GM21390 (cell line): ENCODE data around the gene MARK3.
"Not testable (repeated sequence)": the region's sequence is repeated elsewhere in the genome, so short reads cannot be mapped to it uniquely, and the experiment has no call there.

Source experiments
- ATAC-seq: cut with Tn5 transposase; IDR thresholded peaks from one replicate; pipeline ENCODE4 v1.9.1; 2021; ENCODE audit not compliant: unreplicated experiment

The MARK3 gene

GRCh38 chr14:103510724-103511693 lies 125.8 kb downstream of the MARK3 start:
- no peak for ATAC-seq

DNA sequence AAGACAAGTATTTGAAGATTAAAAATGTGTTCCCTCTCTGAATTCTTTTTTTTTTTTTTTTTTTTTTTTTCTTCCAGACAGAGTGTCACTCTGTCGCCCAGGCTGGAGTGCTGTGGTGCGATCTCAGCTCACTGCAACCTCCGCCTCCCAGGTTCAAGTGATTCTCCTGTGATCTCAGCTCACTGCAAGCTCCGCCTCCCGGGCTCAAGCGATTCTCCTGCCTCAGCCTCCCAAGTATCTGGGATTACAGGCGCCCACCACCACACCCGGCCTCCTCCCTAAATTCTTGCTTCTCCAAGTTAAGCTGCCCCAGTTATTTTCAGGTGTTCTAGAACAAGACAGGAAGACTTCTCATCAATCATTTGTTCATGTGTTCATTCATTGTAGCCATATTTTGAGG lies 127.0 kb downstream of the MARK3 start:
- ATAC-seq = not testable (repeated sequence)

GRCh38 chr14:103512701-103513611 lies 127.7 kb downstream of the MARK3 start:
- ATAC-seq = no peak

GRCh38 chr14:103514596-103515421 lies 129.6 kb downstream of the MARK3 start:
- ATAC-seq = no peak

DNA sequence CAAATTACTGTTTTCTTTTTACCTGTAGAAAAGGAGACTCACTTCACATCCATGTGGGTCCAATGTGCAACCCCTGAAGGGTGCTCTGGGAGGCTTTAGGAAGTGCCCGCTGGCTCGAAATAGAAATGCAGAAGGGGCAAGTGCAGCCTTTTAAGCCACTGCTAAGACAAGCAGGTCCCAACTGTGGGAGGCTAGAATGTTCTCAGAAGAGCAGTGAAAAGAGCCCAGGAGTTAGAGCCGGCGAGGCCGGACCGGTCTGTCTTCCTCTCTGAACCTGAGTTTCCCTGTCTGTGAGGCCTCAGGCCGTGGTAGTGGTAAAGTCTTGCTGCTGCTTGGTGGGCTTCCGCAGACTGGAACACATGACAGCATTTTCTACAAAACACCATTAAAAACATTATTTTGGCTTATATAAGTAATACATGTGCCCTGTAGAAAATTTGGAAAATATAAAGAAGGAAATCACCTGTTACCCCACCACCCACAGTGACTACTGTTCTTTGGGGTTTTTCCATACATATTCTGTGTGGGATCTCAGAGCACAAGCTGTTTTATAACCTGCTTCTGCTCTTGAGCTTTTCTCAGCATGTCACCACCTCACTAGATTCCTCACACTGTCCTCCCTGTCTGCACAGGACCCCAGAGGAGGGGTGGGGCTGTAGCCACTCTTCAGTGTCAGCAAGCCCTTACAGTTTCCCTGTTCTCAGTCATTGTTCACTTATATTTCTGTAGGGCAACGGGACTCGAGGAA lies 131.4 kb downstream of the MARK3 start:
- ATAC-seq = no peak

DNA sequence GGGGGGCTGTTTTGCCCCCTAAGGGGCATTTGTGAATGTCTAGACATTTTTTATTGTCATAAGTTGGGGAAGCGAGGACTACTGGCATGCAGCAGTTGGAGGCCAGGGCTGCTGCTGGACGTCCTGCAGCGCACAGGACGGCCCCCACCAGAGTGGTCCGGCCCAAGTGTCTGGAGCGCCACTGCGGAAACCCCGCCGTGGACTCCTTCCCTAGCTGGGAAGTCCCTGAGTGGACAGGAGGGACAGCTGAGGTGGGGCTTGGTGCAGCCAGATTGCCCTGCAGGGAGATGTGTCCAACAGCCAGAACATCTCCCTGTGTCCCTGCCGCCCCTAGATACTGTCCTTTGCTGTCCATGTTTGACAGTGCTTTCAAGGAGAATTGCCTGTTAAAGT lies 132.0 kb downstream of the MARK3 start:
- ATAC-seq = no peak

DNA sequence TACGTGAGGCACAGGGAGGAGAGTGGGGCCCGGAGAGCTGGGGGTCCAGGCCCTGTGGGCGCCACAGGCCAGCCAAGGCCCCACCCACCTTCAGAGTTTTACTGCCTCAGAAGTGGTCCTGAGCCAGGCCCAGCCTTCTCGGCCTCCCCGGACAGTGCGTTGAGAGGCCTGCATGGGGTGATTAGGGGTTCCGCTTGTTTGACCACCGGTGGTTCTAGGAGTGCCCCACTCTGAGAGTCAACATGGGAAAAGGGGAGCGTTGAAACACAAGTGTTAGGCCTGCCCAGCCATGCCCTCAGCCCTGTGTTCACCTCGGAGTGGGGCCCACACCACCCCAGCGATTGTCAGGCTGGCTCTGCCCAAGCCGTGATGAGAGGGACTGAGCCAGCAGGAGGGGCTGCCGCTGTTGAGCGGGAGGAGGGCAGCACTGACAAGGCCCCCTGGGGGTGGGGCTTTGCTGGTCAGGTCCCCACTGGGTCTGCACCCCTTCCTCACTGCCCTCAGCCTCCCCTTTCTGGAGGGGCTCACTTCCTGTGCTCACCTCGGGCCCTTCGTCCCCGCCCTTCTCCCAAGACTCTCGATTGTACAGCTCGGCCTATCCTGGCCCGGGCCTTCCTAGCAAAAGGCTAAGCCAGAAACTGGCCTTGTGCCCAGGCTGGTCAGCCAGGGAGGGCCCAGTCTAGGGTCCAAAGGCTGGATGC lies 132.7 kb downstream of the MARK3 start:
- no peak for ATAC-seq

DNA sequence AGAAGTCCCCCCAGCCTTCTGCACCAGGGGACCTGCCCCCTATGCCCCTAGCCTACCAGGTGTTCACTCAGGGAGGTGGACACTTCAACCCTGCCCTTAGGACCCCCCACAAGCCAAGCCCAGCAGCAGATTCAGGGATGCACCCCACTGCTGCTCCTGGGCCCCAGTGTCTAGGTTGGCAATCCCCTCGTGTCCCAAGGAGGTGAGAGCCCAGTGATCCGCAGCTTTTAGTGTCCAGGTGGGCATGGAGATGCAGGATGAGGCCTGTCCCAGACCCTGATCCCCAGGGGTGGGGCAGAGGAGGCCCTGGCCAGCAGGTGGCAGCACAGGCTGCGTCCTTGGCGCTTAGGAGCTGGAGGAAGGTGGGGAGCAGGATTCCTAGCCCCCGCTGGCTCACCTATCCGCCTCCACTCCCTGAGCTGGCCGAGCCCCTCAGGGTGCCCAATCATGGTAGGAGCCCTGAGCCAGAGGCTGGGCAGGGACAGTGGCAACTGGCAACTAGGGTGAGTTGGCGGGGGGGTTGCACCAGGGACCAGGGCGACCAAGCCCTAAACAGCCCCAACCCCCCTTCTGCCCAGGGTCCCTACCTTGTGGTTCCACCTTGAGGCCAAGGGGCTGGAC lies 133.3 kb downstream of the MARK3 start:
- ATAC-seq = no peak

GRCh38 chr14:103519043-103519836 lies 134.0 kb downstream of the MARK3 start:
- ATAC-seq = no peak

DNA sequence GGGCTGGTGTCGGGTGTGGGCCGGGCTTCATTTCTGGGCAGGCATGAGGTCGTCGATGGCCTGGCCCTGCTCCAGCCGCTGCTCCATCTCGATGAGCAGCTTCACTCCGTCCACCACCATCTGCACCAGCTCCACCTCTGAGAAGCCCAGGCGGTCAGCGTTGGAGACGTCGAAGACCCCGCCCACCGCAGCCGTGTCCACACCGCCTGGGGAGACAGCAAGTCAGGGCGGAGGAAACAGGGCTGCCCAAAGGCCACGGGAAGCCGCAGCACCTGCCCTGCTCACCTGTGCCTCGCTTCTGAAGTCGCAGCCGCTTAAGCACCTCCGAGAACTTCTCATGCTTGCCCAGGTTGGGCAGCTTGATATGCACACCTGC lies 134.6 kb downstream of the MARK3 start:
- ATAC-seq = no peak

- no peak for ATAC-seq
Observed at GRCh38 chr14:103520269-103520656, 135.0 kb downstream of the MARK3 start.

DNA sequence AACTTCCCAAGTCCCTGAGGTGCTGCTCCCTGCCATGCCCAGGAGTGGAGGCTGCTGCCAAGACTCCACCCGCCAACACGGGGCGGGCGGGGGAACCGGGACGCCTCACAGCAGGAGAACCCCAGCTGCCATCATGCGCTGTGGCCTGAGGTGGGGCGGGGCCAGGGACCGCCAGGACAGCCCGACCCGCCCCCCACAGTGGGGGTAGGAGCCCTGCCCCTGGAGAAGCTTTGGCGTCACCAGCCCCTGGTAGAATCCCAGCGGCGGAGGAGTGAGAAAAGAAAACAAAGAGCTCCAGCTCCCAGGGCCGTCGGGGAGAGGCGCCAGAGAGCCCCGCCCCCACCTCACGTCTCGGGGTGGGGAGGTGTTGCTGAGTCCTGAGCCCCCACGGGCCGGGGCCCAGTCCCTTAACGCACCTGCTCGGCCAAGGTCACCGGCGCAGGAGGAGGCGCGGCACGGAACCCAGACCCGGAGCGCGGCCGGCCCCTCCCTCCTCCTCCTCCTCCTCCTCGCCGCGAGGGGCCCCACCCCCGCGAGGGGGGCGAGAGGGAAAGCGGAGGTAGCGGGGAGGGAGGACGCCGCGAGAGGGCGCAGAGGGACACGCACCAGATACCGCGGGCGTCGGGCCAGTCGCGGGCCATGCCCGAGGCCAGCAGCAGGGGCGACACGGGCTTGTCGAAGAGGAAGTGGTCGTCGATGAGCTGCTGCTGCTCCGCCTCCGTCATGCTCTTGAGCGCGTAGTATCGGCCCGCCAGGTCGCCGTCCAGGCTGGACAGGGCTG lies 135.6 kb downstream of the MARK3 start:
- peak; percentile 46 for ATAC-seq

GRCh38 chr14:103521438-103521950 lies 136.3 kb downstream of the MARK3 start:
- peak; percentile 7 for ATAC-seq

GRCh38 chr14:103521951-103522563 lies 136.8 kb downstream of the MARK3 start:
- no peak for ATAC-seq

DNA sequence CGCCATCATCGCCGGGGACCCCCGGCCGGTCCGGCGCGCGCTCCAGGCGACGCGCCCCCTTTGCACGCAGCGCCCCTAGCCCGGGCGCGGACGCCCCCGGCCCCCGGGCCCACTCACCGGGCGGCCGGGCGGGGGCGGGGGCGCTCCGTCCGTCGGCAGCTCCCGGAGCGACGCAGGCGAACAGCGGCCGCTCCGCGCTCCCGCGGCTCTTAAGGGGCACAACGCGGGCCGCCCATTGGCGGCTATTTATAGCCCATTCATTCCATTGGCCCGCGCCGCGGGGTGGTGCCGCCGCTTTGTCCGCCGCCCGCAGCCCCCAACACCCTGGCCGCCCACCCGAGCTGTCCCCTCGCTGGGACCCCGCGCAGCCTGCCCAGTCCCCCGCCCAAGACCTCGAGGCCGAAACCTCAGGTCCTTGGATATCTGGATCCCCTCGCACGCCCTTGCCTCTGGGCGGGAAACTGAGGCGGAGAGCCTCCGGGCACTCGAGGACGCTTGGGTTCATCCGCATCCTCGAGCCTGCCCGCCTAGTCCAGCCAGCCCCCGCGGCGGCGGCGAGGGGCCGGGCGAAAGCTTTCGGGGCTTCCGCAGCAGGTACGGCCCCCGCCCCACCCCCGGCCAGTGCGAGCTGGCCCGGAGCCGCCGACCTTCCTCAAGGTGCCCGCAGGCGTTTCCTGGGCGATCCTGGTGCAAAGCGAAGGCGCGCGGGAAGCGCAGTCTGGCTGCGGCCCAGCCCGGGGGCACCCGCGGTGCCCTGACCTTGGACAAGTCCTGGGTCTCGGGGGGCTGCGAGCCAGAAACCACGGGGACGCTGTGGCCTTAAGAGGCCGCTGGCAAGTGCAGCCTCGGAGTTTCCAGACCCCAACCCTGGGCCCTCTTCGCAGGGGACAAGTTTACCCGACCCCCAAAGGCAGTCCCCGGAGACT lies 137.7 kb downstream of the MARK3 start, which contains the start of gene CKB:
Gene CKB, minus strand, starts transcription at position 182 of the 926 bp plus-strand sequence. CDS start 337 bp downstream, outside the sequence.
- ATAC-seq = no peak

DNA sequence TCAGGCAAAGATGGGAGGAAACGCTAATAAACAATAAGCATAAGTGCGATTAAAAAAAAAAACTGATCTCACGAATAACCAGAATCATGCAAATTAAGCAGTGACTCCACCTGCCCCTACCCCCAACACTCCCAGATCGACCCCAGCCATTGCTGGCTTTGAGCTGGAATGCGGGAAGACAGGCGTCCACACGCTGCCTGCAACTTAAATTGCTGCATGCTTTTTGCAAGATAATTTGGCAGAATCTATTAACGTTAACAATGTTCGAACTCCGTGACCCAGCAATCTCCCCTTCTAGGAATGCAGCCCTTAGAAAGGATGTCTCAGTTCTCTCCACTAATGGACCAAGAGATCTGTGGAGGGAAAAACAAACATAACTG lies 138.3 kb downstream of the MARK3 start:
- ATAC-seq = no peak
